HCT116 (cell line): Measurements from ENCODE around the gene CLDN3. TPM values are rescaled to one million over a fixed set of nuclear protein-coding genes. Genes with fewer than 3 reads are reported as not detected.

Experiments used
- ATAC-seq: fragments of 200-7000 bp; cut with Tn5 transposase; 2 replicates; pipeline ENCODE4 v1.9.1; 2020; ENCODE audit warnings: mild to moderate bottlenecking, moderate library complexity
- BruUV-seq: library from RNA; stranded (reverse); fragments of 400-500 nt; replicated peaks from 2 replicates; lab custom pipeline; 2021; lab: Mats Ljungman, UMichigan
- CTCF ChIA-PET: fragments of 300-600 bp; sonication (Branson Sonifier 250); formaldehyde crosslinking; loops from one replicate; lab custom pipeline; 2021; ENCODE audit warnings: antibody characterized with exemption; lab: Charles Lee
- POLR2A ChIA-PET: fragments of 300-600, 350-600 bp; sonication (Branson Sonifier 250); formaldehyde crosslinking; loops from one replicate; lab custom pipeline; 2021; ENCODE audit warnings: antibody characterized with exemption; lab: Charles Lee
- RAD21 ChIA-PET, 2 experiments: fragments of 300-600 bp; sonication (Branson Sonifier 250); formaldehyde crosslinking; loops; one replicate each; lab custom pipeline; 2023; ENCODE audit warnings: low total read pairs in 2 of 2; ENCODE audit not compliant: uncharacterized antibody in 2 of 2, unreplicated experiment in 2 of 2, low non-redundant PET in 1 of 2; lab: Charles Lee
- DNase-seq: peaks from one replicate; pipeline ENCODE4 v3.0.0-alpha.2; 2010; ENCODE audit warnings: low read depth, low spot score
- H2AFZ ChIP-seq: fragments of 200-600 bp; shearing (Covaris generic), sonication (generic); 2 replicates; pipeline ENCODE4 v1.6.1; 2017; ENCODE audit warnings: low read depth, mixed run types, mixed read lengths, antibody characterized with exemption, low read length; ENCODE audit not compliant: poor library complexity, severe bottlenecking
- H3K27ac ChIP-seq: 2 replicates; pipeline ENCODE4 v1.5.1; 2012; ENCODE audit warnings: low read depth, low read length
- H3K27me3 ChIP-seq: fragments of 200-600 bp; sonication (generic); 2 replicates; pipeline ENCODE4 v1.6.1; 2016; ENCODE audit warnings: mixed run types, low read length, mixed read lengths; ENCODE audit not compliant: insufficient read depth
- H3K36me3 ChIP-seq, 2 experiments: fragments of 200-500 bp in 1 of 2; fragments of 200-600 bp in 1 of 2; sonication (Bioruptor generic) in 1 of 2; sonication (generic) in 1 of 2; 2 replicates each; pipeline versions ENCODE4 v1.5.1 to v1.6.1; 2014 to 2016; ENCODE audit warnings: low read length in 2 of 2, inconsistent platforms in 1 of 2, mixed read lengths in 1 of 2, mixed run types in 1 of 2; ENCODE audit not compliant: insufficient read depth in 2 of 2, control insufficient read depth in 1 of 2
- H3K4me1 ChIP-seq, 2 experiments: fragments of 200-600 bp in 1 of 2; sonication (generic) in 1 of 2; 2 replicates each; pipeline versions ENCODE4 v1.5.1 to v1.6.1; 2012 to 2017; ENCODE audit warnings: low read length in 2 of 2, inconsistent platforms in 1 of 2, mild to moderate bottlenecking in 1 of 2, mixed read lengths in 1 of 2, mixed run types in 1 of 2, moderate library complexity in 1 of 2; ENCODE audit not compliant: insufficient read depth in 2 of 2, control insufficient read depth in 1 of 2
- H3K4me2 ChIP-seq: fragments of 200-600 bp; sonication (generic); 2 replicates; pipeline ENCODE4 v1.6.1; 2017; ENCODE audit warnings: mixed run types, low read length, mixed read lengths
- H3K4me3 ChIP-seq, 2 experiments: fragments of 200-600 bp in 1 of 2; sonication (generic) in 1 of 2; replicated peaks in 1 of 2; 2 replicates each; pipeline ENCODE4 v1.5.1; 2011 to 2016; ENCODE audit warnings: low read length in 2 of 2, control low read depth in 1 of 2, low read depth in 1 of 2, mild to moderate bottlenecking in 1 of 2, mixed read lengths in 1 of 2, mixed run types in 1 of 2
- H3K79me2 ChIP-seq: fragments of 200-600 bp; sonication (generic); 2 replicates; pipeline ENCODE4 v1.6.1; 2017; ENCODE audit warnings: mild to moderate bottlenecking, mixed run types, low read length, moderate library complexity, mixed read lengths; ENCODE audit not compliant: insufficient read depth
- H3K9ac ChIP-seq: fragments of 200-600 bp; sonication (generic); 2 replicates; pipeline ENCODE4 v1.6.1; 2016; ENCODE audit warnings: low read length, mixed read lengths
- H3K9me2 ChIP-seq: fragments of 200-600 bp; sonication (generic), shearing (Covaris generic); 2 replicates; pipeline ENCODE4 v1.6.1; 2017; ENCODE audit warnings: mixed run types, mild to moderate bottlenecking, moderate library complexity; ENCODE audit not compliant: insufficient read depth
- H3K9me3 ChIP-seq, 2 experiments: fragments of 200-500 bp in 1 of 2; fragments of 200-600 bp in 1 of 2; sonication (Bioruptor generic) in 1 of 2; sonication (generic) in 1 of 2; 2 replicates each; pipeline ENCODE4 v1.6.1; 2014 to 2017; ENCODE audit warnings: low read length in 2 of 2, mixed read lengths in 2 of 2, inconsistent platforms in 1 of 2, low read depth in 1 of 2, mild to moderate bottlenecking in 1 of 2, mixed run types in 1 of 2, moderate library complexity in 1 of 2; ENCODE audit not compliant: control insufficient read depth in 1 of 2, insufficient read depth in 1 of 2
- H4K20me1 ChIP-seq: fragments of 200-600 bp; sonication (generic), shearing (Covaris generic); 2 replicates; pipeline ENCODE4 v1.6.1; 2017; ENCODE audit warnings: mixed run types, mild to moderate bottlenecking, moderate library complexity; ENCODE audit not compliant: insufficient read depth
- CTCF ChIP-seq, 3 experiments: fragments of 200-600 bp in 1 of 3; sonication (generic) in 1 of 3; IDR thresholded peaks in 2 of 3; conservative IDR thresholded peaks in 1 of 3; 2 replicates each; pipeline ENCODE4 v1.5.1; 2012 to 2017; ENCODE audit warnings: low read depth in 2 of 3, low read length in 2 of 3, antibody characterized with exemption in 1 of 3, borderline replicate concordance in 1 of 3, control low read depth in 1 of 3, mild to moderate bottlenecking in 1 of 3, mixed read lengths in 1 of 3, mixed run types in 1 of 3, moderate library complexity in 1 of 3; ENCODE audit not compliant: insufficient read depth in 1 of 3
- ELF1 ChIP-seq: IDR thresholded peaks from 2 replicates; pipeline ENCODE4 v1.6.1; 2012; ENCODE audit warnings: low read depth, borderline replicate concordance
- EZH2 ChIP-seq: fragments of 200-600 bp; sonication (generic); IDR thresholded peaks from 2 replicates; pipeline ENCODE4 v1.6.1; 2017; ENCODE audit warnings: antibody characterized with exemption, mixed run types
- EZH2phosphoT487 ChIP-seq: fragments of 200-600 bp; IDR thresholded peaks from 2 replicates; pipeline ENCODE4 v1.6.1; 2018; ENCODE audit warnings: antibody characterized with exemption, borderline replicate concordance
- FOSL1 ChIP-seq: IDR thresholded peaks from 2 replicates; pipeline ENCODE4 v1.6.1; 2012; ENCODE audit warnings: low read depth
- RAD21 ChIP-seq: IDR thresholded peaks from 2 replicates; pipeline ENCODE4 v1.6.1; 2012; ENCODE audit warnings: low read depth, mild to moderate bottlenecking
- REST ChIP-seq: IDR thresholded peaks from 2 replicates; pipeline ENCODE4 v1.6.1; 2012; ENCODE audit warnings: low read depth
- SP1 ChIP-seq: IDR thresholded peaks from 2 replicates; pipeline ENCODE4 v1.6.1; 2012; ENCODE audit warnings: low read depth
- YY1 ChIP-seq: IDR thresholded peaks from 2 replicates; pipeline ENCODE4 v1.6.1; 2011; ENCODE audit warnings: low read length, low read depth, moderate library complexity, mild to moderate bottlenecking; ENCODE audit not compliant: insufficient replicate concordance; ENCODE audit errors: extremely low read depth
- ZFX ChIP-seq: fragments of 450-650 bp; IDR thresholded peaks from 2 replicates; pipeline ENCODE4 v1.6.1; 2017
- intact Hi-C: fragments of 100-400 bp; cut with micrococcal nuclease; formaldehyde crosslinking; loops from 2 replicates; pipeline ENCODE4 v1.10.0; 2022
- total RNA-seq: library from RNA; stranded (reverse); gene quantifications from one replicate; pipeline ENCODE4 v1.2.1, GENCODE V29; 2021; ENCODE audit not compliant: unreplicated experiment

The CLDN3 gene
- total RNA-seq, 1 experiment from 2014 or later = 19.2 TPM

GRCh38 chr7:73749931-73750776, 19.9 kb downstream of the CLDN3 start:
- CTCF ChIA-PET = no interaction called here
- Histone ChIP-seq H3K79me2 (no peaks in the 10 kb centered on the region), H4K20me1 (no peaks in the 10 kb centered on the region), H3K36me3 (no peaks in the 10 kb centered on the region), H3K27me3 (no peaks in the 10 kb centered on the region), H3K4me2 (no peak overlapping the region), H3K9me3 (no peaks in the 10 kb centered on the region), H3K9ac (no peak overlapping the region), H3K9me2 (no peaks in the 10 kb centered on the region), H2AFZ (no peak overlapping the region), H3K4me1 (peaks cover 0 to 1% of the 10 kb centered on the region in 2 experiments; a peak in 2 of 4 replicates), H3K4me3 (no peak overlapping the region), H3K27ac (no peak overlapping the region)
- RAD21 ChIA-PET = no interaction called here
- POLR2A ChIA-PET = no interaction called here
- DNase-seq = no peak
- no peak for ATAC-seq
- TF ChIP-seq SP1 = no peak
- no peak for TF ChIP-seq EZH2
- TF ChIP-seq EZH2phosphoT487 = no peak
- no peak for TF ChIP-seq FOSL1
- TF ChIP-seq REST = no peak
- no peak for TF ChIP-seq RAD21
- TF ChIP-seq YY1 = no peak
- TF ChIP-seq ZFX = no peak
- TF ChIP-seq CTCF (IDR thresholded peaks at IDR 0.05 in 2 of 3, conservative IDR thresholded peaks at IDR 0.05 in 1 of 3; ENCODE audit: borderline replicate concordance in 1 of 3, insufficient read depth in 1 of 3, low read depth in 2 of 3, low read length in 2 of 3) = no peak
- TF ChIP-seq ELF1 = no peak
- no TSS peak for BruUV-seq
- intact Hi-C loops = no loop called here
